K562 (cell line): ENCODE data around the gene SAPCD1. TPM values are rescaled to one million over a fixed set of nuclear protein-coding genes. Genes with fewer than 3 reads are reported as not detected.

Experiments
- CHD4 ChIP-seq: fragments of 200-600 bp; sonication (generic); IDR thresholded peaks from 3 replicates; pipeline ENCODE4 v1.6.1; 2012; ENCODE audit warnings: low read depth, mild to moderate bottlenecking, mixed read lengths, low read length, inconsistent platforms; ENCODE audit not compliant: insufficient read depth, insufficient replicate concordance, poor library complexity, severe bottlenecking
- COPS2 ChIP-seq: fragments of 450-650 bp; conservative IDR thresholded peaks from 2 replicates; pipeline ENCODE4 v1.6.1; 2016; ENCODE audit warnings: mild to moderate bottlenecking, moderate library complexity
- E2F4 ChIP-seq: sonication (generic); formaldehyde crosslinking; IDR thresholded peaks from 2 replicates; pipeline ENCODE4 v1.8.0; 2022; ENCODE audit warnings: mild to moderate bottlenecking, low read depth, missing genetic modification reagents
- HDAC3 ChIP-seq: fragments of 450-650 bp; IDR thresholded peaks from 2 replicates; pipeline ENCODE4 v1.6.1; 2018; ENCODE audit warnings: borderline replicate concordance, mild to moderate bottlenecking, moderate library complexity; ENCODE audit not compliant: partially characterized antibody
- HMGN3 ChIP-seq: IDR thresholded peaks from 2 replicates; pipeline ENCODE4 v1.6.1; 2011; ENCODE audit warnings: borderline replicate concordance, low read depth, mild to moderate bottlenecking, mixed read lengths, low read length; ENCODE audit not compliant: insufficient read length; ENCODE audit errors: extremely low read depth
- IFI16 ChIP-seq: fragments of 250-450 bp; sonication (Bioruptor Pico); IDR thresholded peaks from 2 replicates; pipeline ENCODE4 v2.1.2; 2022; ENCODE audit warnings: mild to moderate bottlenecking, inconsistent platforms
- JUN ChIP-seq, 2 experiments: sonication (generic) in 1 of 2; formaldehyde crosslinking in 1 of 2; IDR thresholded peaks; 2 replicates each; pipeline versions ENCODE4 v1.6.1 to v1.8.0; 2012 to 2022; ENCODE audit warnings: borderline replicate concordance in 2 of 2, mild to moderate bottlenecking in 2 of 2, improper control_type of control experiment in 1 of 2, low read depth in 1 of 2, low read length in 1 of 2, missing genetic modification reagents in 1 of 2
- NFYB ChIP-seq: IDR thresholded peaks from 2 replicates; pipeline ENCODE4 v1.6.1; 2011; ENCODE audit warnings: mild to moderate bottlenecking, moderate library complexity; ENCODE audit not compliant: insufficient read length; ENCODE audit errors: extremely low read depth
- RUNX1 ChIP-seq: sonication (generic); IDR thresholded peaks from 2 replicates; pipeline ENCODE4 v1.6.1; 2016; ENCODE audit warnings: antibody characterized with exemption, low read depth
- SFPQ ChIP-seq: fragments of 200-400 bp; formaldehyde crosslinking; IDR thresholded peaks from 2 replicates; pipeline ENCODE4 v1.6.1; 2017; ENCODE audit warnings: mild to moderate bottlenecking, low read depth, low read length, moderate library complexity
- ZFP36 ChIP-seq: fragments of 150-350 bp; IDR thresholded peaks from 2 replicates; pipeline ENCODE4 v1.6.1; 2018; ENCODE audit warnings: low read length, low read depth; ENCODE audit not compliant: partially characterized antibody
- ZFPM2 ChIP-seq: fragments of 250-450 bp; sonication (Bioruptor Pico); IDR thresholded peaks from 2 replicates; pipeline ENCODE4 v1.5.1; 2022; ENCODE audit warnings: mild to moderate bottlenecking
- ZNF253 ChIP-seq: fragments of 250-450 bp; sonication (Bioruptor Pico); conservative IDR thresholded peaks from 2 replicates; pipeline ENCODE4 v1.6.1; 2021; ENCODE audit warnings: mild to moderate bottlenecking
- ZNF354B ChIP-seq: fragments of 250-450 bp; sonication (Bioruptor Pico); IDR thresholded peaks from 2 replicates; pipeline ENCODE4 v1.4.0; 2020
- ZNF586 ChIP-seq: fragments of 450-650 bp; formaldehyde crosslinking; conservative IDR thresholded peaks from 2 replicates; pipeline ENCODE4 v1.4.0; 2020; ENCODE audit warnings: mild to moderate bottlenecking, moderate library complexity
- ZNF79 ChIP-seq: fragments of 250-450 bp; sonication (Bioruptor Pico); IDR thresholded peaks from 2 replicates; pipeline ENCODE4 v1.4.0; 2020; ENCODE audit warnings: low read depth, mild to moderate bottlenecking, moderate library complexity
- ZNF830 ChIP-seq: fragments of 250-450 bp; sonication (Bioruptor Pico); IDR thresholded peaks from 2 replicates; pipeline ENCODE4 v1.5.0; 2021; ENCODE audit warnings: mild to moderate bottlenecking
- polyA plus RNA-seq, 8 experiments: library from polyadenylated mRNA; depleted of rRNA in 4 of 8; stranded (reverse) in 5 of 8; unstranded in 3 of 8; fragments of >200 nt; fragmentation: Nextera tagmentation in 2 of 8; fragmentation: Illumina TruSeq in 1 of 8; extraction: Ambion mirVana in 2 of 8; extraction: Trizol in 1 of 8; gene quantifications; 2 replicates each; pipeline versions ENCODE4 v1.2.1 to v1.2.3, GENCODE V29; 2011 to 2014; ENCODE audit warnings: inconsistent platforms in 1 of 8, missing spikeins in 1 of 8
- total RNA-seq, 7 experiments: library from RNA; depleted of rRNA in 6 of 7; stranded (reverse); fragments of >200 nt in 6 of 7; fragmentation: Illumina TruSeq in 2 of 7; extraction: Trizol in 2 of 7; gene quantifications; 2 replicates each; pipeline versions ENCODE4 v1.2.1 to v1.2.3, GENCODE V29; 2011 to 2021; ENCODE audit warnings: low replicate concordance in 1 of 7
- TF ChIP-seq, protein P1 (sequence below): fragments of 450-650 bp; IDR thresholded peaks from 2 replicates; pipeline ENCODE4 v1.6.1; 2016; ENCODE audit warnings: antibody characterized with exemption
- TF ChIP-seq, protein P2 (sequence below): fragments of 250-450 bp; sonication (Bioruptor Pico); IDR thresholded peaks from 2 replicates; pipeline ENCODE4 v1.8.0; 2022; ENCODE audit warnings: moderate library complexity, mild to moderate bottlenecking, inconsistent platforms

The SAPCD1 gene
- total and polyA plus RNA-seq, 9 of the 15 experiments (the other 6 are each of a cell fraction or from before 2014, with no cell fraction given), result 2.6 to 30.2 (median 7.4) TPM

DNA sequence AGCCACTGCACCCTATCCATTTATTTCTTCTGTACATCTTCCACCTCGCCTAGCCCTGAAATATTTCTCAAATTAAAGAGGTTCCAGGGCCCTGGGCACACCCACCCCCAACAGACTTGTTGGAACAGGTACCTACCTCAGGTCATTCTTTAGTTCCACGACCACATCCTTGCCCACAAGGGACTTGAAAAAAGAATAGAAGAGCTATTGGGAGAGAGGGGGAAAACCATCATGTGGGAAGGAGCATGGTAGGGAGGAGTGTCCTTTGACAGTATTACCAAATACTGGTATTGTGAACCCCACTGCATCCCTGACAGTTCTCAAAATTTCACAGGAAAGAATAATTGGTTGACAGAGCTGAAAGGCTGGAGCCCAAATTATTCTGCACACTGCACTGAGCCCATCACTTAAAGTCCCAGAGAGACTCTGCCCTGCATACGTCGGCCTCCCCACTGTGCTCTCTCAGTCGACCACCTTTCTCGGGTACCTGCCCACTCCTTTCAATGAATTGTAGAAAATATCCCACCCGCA, 43.5 kb downstream of the SAPCD1 start (continued):
- TF ChIP-seq, protein P1, sequence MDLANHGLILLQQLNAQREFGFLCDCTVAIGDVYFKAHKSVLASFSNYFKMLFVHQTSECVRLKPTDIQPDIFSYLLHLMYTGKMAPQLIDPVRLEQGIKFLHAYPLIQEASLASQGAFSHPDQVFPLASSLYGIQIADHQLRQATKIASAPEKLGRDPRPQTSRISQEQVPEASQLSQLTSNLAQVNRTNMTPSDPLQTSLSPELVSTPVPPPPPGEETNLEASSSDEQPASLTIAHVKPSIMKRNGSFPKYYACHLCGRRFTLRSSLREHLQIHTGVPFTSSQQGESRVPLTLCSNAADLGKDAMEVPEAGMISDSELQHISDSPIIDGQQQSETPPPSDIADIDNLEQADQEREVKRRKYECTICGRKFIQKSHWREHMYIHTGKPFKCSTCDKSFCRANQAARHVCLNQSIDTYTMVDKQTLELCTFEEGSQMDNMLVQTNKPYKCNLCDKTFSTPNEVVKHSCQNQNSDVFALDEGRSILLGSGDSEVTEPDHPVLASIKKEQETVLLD, result no peak
- TF ChIP-seq CHD4 (no peak), ZFP36 (no peak), COPS2 (no peak), ZNF354B (CRISPR knock-in tag) (no peak), IFI16 (no peak), JUN (IDR thresholded peaks at IDR 0.05; ENCODE audit: borderline replicate concordance, low read depth, low read length) (no peak), JUN (CRISPR knock-in tag; IDR thresholded peaks at IDR 0.05; ENCODE audit: borderline replicate concordance) (no peak), HDAC3 (no peak), HMGN3 (no peak), ZNF79 (CRISPR knock-in tag) (no peak), ZNF586 (CRISPR knock-in tag) (no peak), NFYB (no peak), RUNX1 (peak; percentile 33; the same call in 1 of the 2 replicates), ZFPM2 (CRISPR knock-in tag) (no peak), ZNF830 (CRISPR knock-in tag) (no peak), E2F4 (CRISPR knock-in tag) (no peak), SFPQ (no peak), ZNF253 (no peak)
- TF ChIP-seq, protein P2, sequence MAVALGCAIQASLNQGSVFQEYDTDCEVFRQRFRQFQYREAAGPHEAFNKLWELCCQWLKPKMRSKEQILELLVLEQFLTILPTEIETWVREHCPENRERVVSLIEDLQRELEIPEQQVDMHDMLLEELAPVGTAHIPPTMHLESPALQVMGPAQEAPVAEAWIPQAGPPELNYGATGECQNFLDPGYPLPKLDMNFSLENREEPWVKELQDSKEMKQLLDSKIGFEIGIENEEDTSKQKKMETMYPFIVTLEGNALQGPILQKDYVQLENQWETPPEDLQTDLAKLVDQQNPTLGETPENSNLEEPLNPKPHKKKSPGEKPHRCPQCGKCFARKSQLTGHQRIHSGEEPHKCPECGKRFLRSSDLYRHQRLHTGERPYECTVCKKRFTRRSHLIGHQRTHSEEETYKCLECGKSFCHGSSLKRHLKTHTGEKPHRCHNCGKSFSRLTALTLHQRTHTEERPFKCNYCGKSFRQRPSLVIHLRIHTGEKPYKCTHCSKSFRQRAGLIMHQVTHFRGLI (CRISPR knock-in tag), result no peak
